ENCODE measurements around the gene CDCA7. TPM values are rescaled to one million over a fixed set of nuclear protein-coding genes. Genes with fewer than 3 reads are reported as not detected.

The CDCA7 gene
- total RNA-seq, 1 experiment from 2014 or later: 50.3 TPM

- Histone ChIP-seq H3K18ac (ENCODE audit: insufficient read length, low read depth, low read length) (no peak overlapping the region), H2AFZ (ENCODE audit: low read length) (no peak overlapping the region), H3K4ac (ENCODE audit: low read depth, low read length) (no peak overlapping the region), H2AK5ac (ENCODE audit: insufficient read length, low read length) (no peak overlapping the region), H2BK5ac (ENCODE audit: insufficient read length, low read length) (no peak overlapping the region), H3K79me2 (ENCODE audit: insufficient read depth, low read length) (no peaks in the 10 kb centered on the region), H3K27ac (ENCODE audit: insufficient read length, low read depth, low read length) (no peak overlapping the region), H4K91ac (ENCODE audit: insufficient read length, low read depth, low read length) (no peak overlapping the region), H3K79me1 (ENCODE audit: insufficient read depth, low read depth, low read length, poor library complexity, severe bottlenecking) (no peaks in the 10 kb centered on the region), H3K56ac (ENCODE audit: insufficient read length, low read depth, low read length) (no peak overlapping the region), H3K23me2 (ENCODE audit: insufficient read length, low read depth, low read length, poor library complexity, severe bottlenecking) (no peaks in the 10 kb centered on the region), H2BK15ac (ENCODE audit: low read depth, low read length) (no peak overlapping the region), H2BK20ac (ENCODE audit: low read depth, low read length, poor library complexity, severe bottlenecking) (no peak overlapping the region), H3K23ac (ENCODE audit: insufficient read length, low read depth, low read length) (no peak overlapping the region), H3K9me3 (ENCODE audit: control insufficient read depth, low read depth, low read length) (no peaks in the 10 kb centered on the region), H3K4me2 (ENCODE audit: insufficient read depth, insufficient read length, low read length) (no peak overlapping the region), H3K27me3 (ENCODE audit: insufficient read depth, low read length) (no peaks in the 10 kb centered on the region), H4K20me1 (ENCODE audit: control insufficient read depth, insufficient read depth, insufficient read length) (no peaks in the 10 kb centered on the region), H2BK12ac (ENCODE audit: insufficient read length, low read depth, low read length) (no peak overlapping the region), H3K14ac (ENCODE audit: insufficient read depth, low read length) (no peak overlapping the region), H3T11ph (ENCODE audit: low read length) (no peak overlapping the region), H3K9ac (ENCODE audit: extremely low read depth, insufficient read length, low read length) (no peak overlapping the region), H2BK120ac (ENCODE audit: low read depth, low read length, poor library complexity, severe bottlenecking) (no peak overlapping the region), H4K8ac (replicated peaks; ENCODE audit: insufficient read length, low read depth, low read length) (no peak overlapping the region), H4K5ac (ENCODE audit: insufficient read length, low read depth, low read length) (no peak overlapping the region), H3K4me1 (ENCODE audit: insufficient read depth, low read length) (peaks cover 5% of the 10 kb centered on the region; the same call in 1 of the 2 replicates)
- TF ChIP-seq, protein P1, sequence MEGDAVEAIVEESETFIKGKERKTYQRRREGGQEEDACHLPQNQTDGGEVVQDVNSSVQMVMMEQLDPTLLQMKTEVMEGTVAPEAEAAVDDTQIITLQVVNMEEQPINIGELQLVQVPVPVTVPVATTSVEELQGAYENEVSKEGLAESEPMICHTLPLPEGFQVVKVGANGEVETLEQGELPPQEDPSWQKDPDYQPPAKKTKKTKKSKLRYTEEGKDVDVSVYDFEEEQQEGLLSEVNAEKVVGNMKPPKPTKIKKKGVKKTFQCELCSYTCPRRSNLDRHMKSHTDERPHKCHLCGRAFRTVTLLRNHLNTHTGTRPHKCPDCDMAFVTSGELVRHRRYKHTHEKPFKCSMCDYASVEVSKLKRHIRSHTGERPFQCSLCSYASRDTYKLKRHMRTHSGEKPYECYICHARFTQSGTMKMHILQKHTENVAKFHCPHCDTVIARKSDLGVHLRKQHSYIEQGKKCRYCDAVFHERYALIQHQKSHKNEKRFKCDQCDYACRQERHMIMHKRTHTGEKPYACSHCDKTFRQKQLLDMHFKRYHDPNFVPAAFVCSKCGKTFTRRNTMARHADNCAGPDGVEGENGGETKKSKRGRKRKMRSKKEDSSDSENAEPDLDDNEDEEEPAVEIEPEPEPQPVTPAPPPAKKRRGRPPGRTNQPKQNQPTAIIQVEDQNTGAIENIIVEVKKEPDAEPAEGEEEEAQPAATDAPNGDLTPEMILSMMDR (conservative IDR thresholded peaks at IDR 0.05): no peak
- H3K27ac Mint-ChIP-seq: peak overlapping the region in 1 of 3 experiments; percentile 20; a peak in 1 of 7 replicates
- no peaks in the 10 kb centered on the region for H3K9me3 Mint-ChIP-seq
- H3K4me1 Mint-ChIP-seq: peaks cover 36 to 38% of the 10 kb centered on the region in 2 experiments
- DNase-seq: no peak
- no peaks in the 10 kb centered on the region for H3K36me3 Mint-ChIP-seq (ENCODE audit: insufficient read depth in 1 of 3, low read depth in 3 of 3)
- no CpG with 5 or more reads among the region's 8 CpGs for WGBS (ENCODE audit: extremely low coverage, insufficient read length, low lambda C conversion rate)
- H3K27me3 Mint-ChIP-seq (ENCODE audit: low read depth): no peaks in the 10 kb centered on the region; the same call in 1 of the 2 replicates
- H3K4me3 Mint-ChIP-seq: no peak overlapping the region
Measured at GRCh38 chr2:173394091-173394974, 39.7 kb downstream of the CDCA7 start.

Data from H9 (cell line).